IgD-negative memory B cell (primary cell): ENCODE results near the gene AMPD2. TPM values are rescaled to one million over a fixed set of nuclear protein-coding genes. Genes with fewer than 3 reads are reported as not detected.
"Not testable (repeated sequence)": the region's sequence is repeated elsewhere in the genome, so short reads cannot be mapped to it uniquely, and the experiment has no call there.

Experiments
- H3K27ac Mint-ChIP-seq, 3 donors: one replicate each; pipeline ENCODE4 v1.8.0; 2020 to 2022; ENCODE audit warnings: mild to moderate bottlenecking in 3 of 3, mixed read lengths in 3 of 3, moderate library complexity in 1 of 3
- H3K27me3 Mint-ChIP-seq: one replicate; pipeline ENCODE4 v1.8.0; 2021; ENCODE audit warnings: mixed read lengths
- H3K36me3 Mint-ChIP-seq: one replicate; pipeline ENCODE4 v1.8.0; 2020; ENCODE audit warnings: mild to moderate bottlenecking, mixed read lengths
- H3K4me1 Mint-ChIP-seq, 3 donors: one replicate each; pipeline ENCODE4 v1.8.0; 2020 to 2022; ENCODE audit warnings: mixed read lengths in 3 of 3, mild to moderate bottlenecking in 1 of 3
- H3K4me3 Mint-ChIP-seq, 4 donors: one replicate each; pipeline ENCODE4 v1.8.0; 2020 to 2022; ENCODE audit warnings: mild to moderate bottlenecking in 4 of 4, mixed read lengths in 4 of 4, moderate library complexity in 3 of 4
- H3K9me3 Mint-ChIP-seq, 3 donors: one replicate each; pipeline ENCODE4 v1.8.0; 2020 to 2021; ENCODE audit warnings: mixed read lengths in 3 of 3, mild to moderate bottlenecking in 1 of 3
- polyA plus RNA-seq: library from polyadenylated mRNA; unstranded; fragments of 300-500 nt; fragmentation: Illumina TruSeq; gene quantifications from one replicate; pipeline ENCODE4 v1.2.3, GENCODE V29; 2021

Gene AMPD2
- polyA plus RNA-seq, 1 donor from 2014 or later = 40.7 TPM

DNA sequence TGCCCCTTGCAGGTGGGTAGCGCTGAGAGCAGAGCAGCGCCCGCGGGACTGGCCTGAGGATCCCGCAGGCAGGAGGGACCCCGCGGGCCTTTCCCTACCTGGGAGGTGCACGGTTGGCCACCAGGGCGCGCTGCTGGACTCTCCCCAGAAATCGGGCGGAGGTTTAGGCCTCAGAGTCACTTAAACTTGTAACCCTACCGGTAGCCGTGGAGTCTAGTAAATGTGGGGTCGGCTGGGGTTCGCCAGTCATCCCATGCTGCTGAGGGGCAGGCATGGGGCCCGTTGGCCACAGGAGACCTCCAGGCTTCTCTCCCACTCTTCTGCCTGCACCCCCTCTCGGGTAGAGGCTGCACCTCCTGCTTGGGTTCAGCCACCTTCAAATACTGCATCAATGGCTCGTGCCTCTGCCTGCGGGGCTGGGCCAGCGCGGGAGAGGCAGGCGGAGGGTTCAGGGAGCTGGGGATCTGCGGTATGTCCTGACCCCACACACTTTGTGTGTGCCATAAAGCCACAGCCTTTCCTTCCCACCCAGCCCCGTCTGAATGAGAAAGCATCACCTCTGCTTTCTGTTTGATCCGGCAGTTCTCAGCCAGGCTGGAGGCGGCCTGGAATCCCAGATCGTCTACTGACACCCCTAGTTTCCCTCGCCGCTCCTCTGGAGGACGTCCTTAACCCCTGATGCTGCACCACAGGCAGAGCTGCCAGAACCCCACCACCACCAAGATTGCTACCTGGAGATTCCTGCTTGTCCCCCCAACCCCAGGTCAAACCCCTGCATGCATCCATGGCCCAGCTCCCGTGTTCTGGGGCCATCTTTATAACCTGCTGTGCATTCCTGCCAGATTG lies 24.0 kb downstream of the AMPD2 start:
- Mint-ChIP-seq H3K27me3 (no peaks in the 10 kb centered on the region), H3K9me3 (no peaks in the 10 kb centered on the region), H3K27ac (peak overlapping the region; percentile 10 to 82 (median 64)), H3K4me1 (peaks cover 4 to 10% (median 8%) of the 10 kb centered on the region in 3 donors), H3K36me3 (no peaks in the 10 kb centered on the region), H3K4me3 (peak overlapping the region in 2 of 4 donors; percentile 21 to 53)

DNA sequence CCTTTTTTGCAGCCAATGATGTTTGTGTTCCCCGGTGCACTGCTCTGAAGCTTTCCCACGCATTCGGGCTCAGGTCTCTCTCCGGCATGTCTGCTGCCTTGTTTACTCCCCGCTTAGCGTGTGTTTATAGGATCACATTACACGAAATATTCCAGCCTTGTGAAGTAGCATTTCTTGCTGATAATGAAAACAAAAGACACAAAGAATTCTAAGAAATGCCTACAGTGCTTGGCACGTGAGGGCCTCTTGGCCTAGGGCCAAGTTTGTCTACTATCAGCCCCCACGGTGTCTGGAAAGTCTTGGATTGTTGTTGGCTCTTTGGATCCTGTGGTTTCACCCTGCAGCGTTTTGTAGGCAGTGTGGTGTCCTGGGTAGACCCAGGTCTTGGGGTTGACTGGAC lies 25.0 kb downstream of the AMPD2 start:
- H3K27ac Mint-ChIP-seq = no peak overlapping the region
- no peaks in the 10 kb centered on the region for H3K27me3 Mint-ChIP-seq
- H3K4me1 Mint-ChIP-seq = peaks cover 5 to 10% (median 9%) of the 10 kb centered on the region in 3 donors
- no peaks in the 10 kb centered on the region for H3K9me3 Mint-ChIP-seq
- H3K4me3 Mint-ChIP-seq = no peak overlapping the region
- no peaks in the 10 kb centered on the region for H3K36me3 Mint-ChIP-seq

DNA sequence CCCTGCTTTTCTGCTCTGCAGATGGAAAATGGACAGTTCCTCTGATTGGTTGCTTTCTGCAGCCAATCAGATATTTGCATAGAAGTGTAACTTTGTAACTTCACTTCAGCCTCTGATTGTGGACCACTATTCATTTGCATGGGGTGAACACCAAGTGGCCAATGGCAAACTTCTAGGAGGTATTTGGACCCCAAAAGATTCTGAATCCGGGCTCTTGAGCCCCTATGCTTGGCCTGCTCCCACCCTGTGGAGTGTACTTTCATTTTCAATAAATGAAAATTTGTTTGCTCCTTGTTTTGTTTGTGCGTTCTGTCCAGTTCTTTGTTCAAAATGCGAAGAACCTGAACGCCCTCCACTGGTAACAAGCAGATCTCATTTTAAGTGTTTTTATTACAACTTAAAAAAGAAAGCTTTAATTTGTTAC lies 29.9 kb downstream of the AMPD2 start:
- Mint-ChIP-seq H3K27ac (no peak overlapping the region), H3K36me3 (no peaks in the 10 kb centered on the region), H3K4me3 (no peak overlapping the region), H3K9me3 (no peaks in the 10 kb centered on the region), H3K4me1 (peaks cover 0 to 6% (median 1%) of the 10 kb centered on the region in 3 donors), H3K27me3 (peaks cover 9% of the 10 kb centered on the region)

- no peak overlapping the region for H3K27ac Mint-ChIP-seq
- no peaks in the 10 kb centered on the region for H3K9me3 Mint-ChIP-seq
- no peaks in the 10 kb centered on the region for H3K36me3 Mint-ChIP-seq
- peaks cover 6 to 15% (median 9%) of the 10 kb centered on the region in 3 donors for H3K4me1 Mint-ChIP-seq
- no peak overlapping the region for H3K4me3 Mint-ChIP-seq
- H3K27me3 Mint-ChIP-seq = peaks cover 9% of the 10 kb centered on the region
Measured at GRCh38 chr1:109650609-109651008, 31.0 kb downstream of the AMPD2 start.

DNA sequence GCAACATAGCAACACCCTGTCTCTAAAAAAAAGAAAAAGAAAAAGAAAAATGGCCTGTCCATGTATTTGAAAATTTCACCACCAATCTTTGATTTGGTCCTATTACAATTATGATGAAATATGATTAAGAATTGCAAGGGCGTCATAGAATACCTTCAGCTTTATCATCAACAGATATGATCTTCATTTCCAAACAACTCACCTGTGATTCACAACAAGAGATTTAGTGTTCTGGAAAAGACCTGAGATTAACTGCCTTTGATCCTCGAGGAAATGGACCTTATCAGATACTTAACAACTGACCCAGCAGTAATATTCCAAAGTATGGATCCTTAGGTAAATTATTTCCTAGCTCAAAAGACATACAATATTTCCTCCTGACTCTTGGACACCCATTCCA lies 32.8 kb downstream of the AMPD2 start:
- no peaks in the 10 kb centered on the region for H3K9me3 Mint-ChIP-seq
- no peaks in the 10 kb centered on the region for H3K36me3 Mint-ChIP-seq
- peaks cover 7 to 19% (median 13%) of the 10 kb centered on the region in 3 donors for H3K4me1 Mint-ChIP-seq
- no peak overlapping the region for H3K27ac Mint-ChIP-seq
- H3K4me3 Mint-ChIP-seq = peak overlapping the region in 1 of 4 donors; percentile 44
- peaks cover 9% of the 10 kb centered on the region for H3K27me3 Mint-ChIP-seq

DNA sequence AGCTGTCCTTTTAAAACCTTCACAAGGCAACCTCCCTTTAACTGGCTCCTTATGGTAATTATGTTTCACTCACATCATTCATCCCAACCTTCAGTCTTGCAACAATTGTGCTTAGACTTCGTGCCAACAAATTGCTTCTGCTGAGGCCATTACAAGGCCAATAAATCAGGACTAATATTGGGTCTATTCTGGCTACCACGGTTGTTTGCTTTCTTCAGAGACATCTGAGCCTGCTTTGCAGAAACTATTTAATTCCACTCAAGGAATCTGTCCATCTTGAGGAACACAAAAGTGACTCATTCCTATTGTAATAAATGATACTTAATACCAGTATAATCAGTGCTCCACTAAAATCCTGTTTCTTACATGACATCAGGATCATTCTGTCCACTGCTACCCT lies 33.7 kb downstream of the AMPD2 start:
- Mint-ChIP-seq H3K4me1 (peaks cover 9 to 19% (median 13%) of the 10 kb centered on the region in 3 donors), H3K27me3 (peaks cover 9% of the 10 kb centered on the region), H3K27ac (peak overlapping the region in 1 of 3 donors; percentile 10), H3K9me3 (no peaks in the 10 kb centered on the region), H3K36me3 (peaks cover 1% of the 10 kb centered on the region), H3K4me3 (peak overlapping the region; percentile 21 to 63 (median 56))

GRCh38 chr1:109654519-109654918 lies 34.9 kb downstream of the AMPD2 start:
- H3K27ac Mint-ChIP-seq = peak overlapping the region in 2 of 3 donors; percentile 71 to 89
- no peaks in the 10 kb centered on the region for H3K9me3 Mint-ChIP-seq
- peak overlapping the region in 2 of 4 donors; percentile 91 to 95 for H3K4me3 Mint-ChIP-seq
- H3K36me3 Mint-ChIP-seq = peaks cover 1% of the 10 kb centered on the region
- peaks cover 7 to 19% (median 18%) of the 10 kb centered on the region in 3 donors for H3K4me1 Mint-ChIP-seq
- H3K27me3 Mint-ChIP-seq = peaks cover 9% of the 10 kb centered on the region

DNA sequence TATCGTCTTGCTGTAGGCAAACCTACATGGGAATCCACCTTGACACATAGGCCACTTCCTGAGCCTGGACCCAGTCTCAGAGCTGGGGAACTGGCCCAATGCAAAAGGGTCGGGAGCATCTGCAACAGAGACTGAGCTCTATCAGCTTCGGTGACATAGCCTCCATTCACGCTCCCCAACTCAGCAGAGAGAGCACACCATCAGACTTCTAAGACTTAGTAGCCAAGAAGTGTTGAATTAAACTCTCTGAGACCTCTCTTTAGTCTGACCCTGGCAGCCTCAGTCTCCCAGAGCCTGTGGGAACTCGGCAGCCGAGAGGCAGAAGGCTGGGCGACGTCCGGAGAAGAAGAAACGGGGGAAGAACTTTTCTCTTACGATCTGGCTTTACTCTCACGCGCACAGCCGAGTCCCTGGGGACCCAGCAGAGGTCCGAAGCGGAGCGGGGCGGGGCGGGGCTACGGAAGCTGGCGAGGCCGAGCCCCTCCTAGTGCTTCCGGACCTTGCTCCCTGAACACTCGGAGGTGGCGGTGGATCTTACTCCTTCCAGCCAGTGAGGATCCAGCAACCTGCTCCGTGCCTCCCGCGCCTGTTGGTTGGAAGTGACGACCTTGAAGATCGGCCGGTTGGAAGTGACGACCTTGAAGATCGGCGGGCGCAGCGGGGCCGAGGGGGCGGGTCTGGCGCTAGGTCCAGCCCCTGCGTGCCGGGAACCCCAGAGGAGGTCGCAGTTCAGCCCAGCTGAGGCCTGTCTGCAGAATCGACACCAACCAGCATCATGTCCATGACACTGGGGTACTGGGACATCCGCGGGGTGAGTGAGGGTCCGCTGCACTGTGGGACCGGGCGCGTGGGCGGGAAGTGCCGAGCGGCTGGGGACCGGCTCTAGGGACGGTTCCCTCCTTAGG lies 36.2 kb downstream of the AMPD2 start, which contains the start of gene GSTM4:
Gene GSTM4 (plus strand): TSS at position 485 of the 905 bp plus-strand sequence. CDS start 291 bp downstream, at position 776.
- Mint-ChIP-seq H3K9me3 (no peaks in the 10 kb centered on the region), H3K36me3 (peaks cover 1% of the 10 kb centered on the region), H3K27ac (peak within 1 kb of the TSS; percentile 71 to 96 (median 89)), H3K4me3 (peak within 1 kb of the TSS; percentile 89 to 97 (median 93)), H3K27me3 (peaks cover 6% of the 10 kb centered on the region), H3K4me1 (peaks cover 7 to 18% (median 18%) of the 10 kb centered on the region in 3 donors)

- H3K4me3 Mint-ChIP-seq = peak overlapping the region in 3 of 4 donors; percentile 77 to 95 (median 89)
- no peaks in the 10 kb centered on the region for H3K9me3 Mint-ChIP-seq
- H3K4me1 Mint-ChIP-seq = peaks cover 7 to 18% (median 18%) of the 10 kb centered on the region in 3 donors
- peaks cover 1% of the 10 kb centered on the region for H3K36me3 Mint-ChIP-seq
- peak overlapping the region in 1 of 3 donors; percentile 62 for H3K27ac Mint-ChIP-seq
- H3K27me3 Mint-ChIP-seq = peaks cover 6% of the 10 kb centered on the region
Measured at GRCh38 chr1:109657395-109657794, 37.8 kb downstream of the AMPD2 start.

DNA sequence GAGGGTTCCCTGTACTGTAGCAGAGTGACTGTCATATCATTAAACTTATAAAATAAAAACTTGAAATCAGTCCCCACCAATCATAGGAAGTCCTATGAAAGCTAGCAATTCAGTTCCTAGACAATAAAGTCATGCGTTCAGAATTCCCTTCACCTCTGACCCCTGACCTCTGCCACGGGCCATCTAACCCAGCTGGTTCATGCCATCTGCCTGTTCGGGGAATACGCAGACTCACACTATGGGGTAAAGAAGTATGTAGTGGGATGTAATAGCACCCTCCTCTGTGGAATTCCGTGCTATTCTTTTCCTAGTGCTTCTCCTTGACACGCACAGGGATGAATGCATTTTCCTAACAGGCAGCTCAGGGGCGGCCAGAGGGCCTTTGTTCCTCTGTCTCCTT lies 38.3 kb downstream of the AMPD2 start:
- Mint-ChIP-seq H3K27me3 (peaks cover 6% of the 10 kb centered on the region), H3K9me3 (no peaks in the 10 kb centered on the region), H3K4me3 (peak overlapping the region in 2 of 4 donors; percentile 33 to 89), H3K4me1 (peaks cover 7 to 18% (median 18%) of the 10 kb centered on the region in 3 donors), H3K36me3 (peaks cover 2% of the 10 kb centered on the region), H3K27ac (no peak overlapping the region)

- Mint-ChIP-seq H3K9me3 (no peaks in the 10 kb centered on the region), H3K4me1 (peaks cover 7 to 18% (median 16%) of the 10 kb centered on the region in 3 donors), H3K27ac (peak overlapping the region in 1 of 3 donors; percentile 67), H3K36me3 (peaks cover 2% of the 10 kb centered on the region), H3K27me3 (peaks cover 5% of the 10 kb centered on the region), H3K4me3 (peak overlapping the region in 3 of 4 donors; percentile 41 to 89 (median 45))
Measured at GRCh38 chr1:109658533-109659042, 39.0 kb downstream of the AMPD2 start.

- Mint-ChIP-seq H3K4me3 (peak overlapping the region in 1 of 4 donors; percentile 58), H3K36me3 (peaks cover 2% of the 10 kb centered on the region), H3K27me3 (peaks cover 3% of the 10 kb centered on the region), H3K9me3 (no peaks in the 10 kb centered on the region), H3K27ac (no peak overlapping the region), H3K4me1 (peaks cover 7 to 18% (median 16%) of the 10 kb centered on the region in 3 donors)
Measured at GRCh38 chr1:109659145-109659544, 39.5 kb downstream of the AMPD2 start.

GRCh38 chr1:109659997-109660690 lies 40.5 kb downstream of the AMPD2 start:
- peaks cover 7 to 13% (median 9%) of the 10 kb centered on the region in 3 donors for H3K4me1 Mint-ChIP-seq
- peaks cover 2% of the 10 kb centered on the region for H3K36me3 Mint-ChIP-seq
- H3K4me3 Mint-ChIP-seq = peak overlapping the region in 1 of 4 donors; percentile 58
- H3K27ac Mint-ChIP-seq = no peak overlapping the region
- H3K9me3 Mint-ChIP-seq = no peaks in the 10 kb centered on the region
- no peaks in the 10 kb centered on the region for H3K27me3 Mint-ChIP-seq

DNA sequence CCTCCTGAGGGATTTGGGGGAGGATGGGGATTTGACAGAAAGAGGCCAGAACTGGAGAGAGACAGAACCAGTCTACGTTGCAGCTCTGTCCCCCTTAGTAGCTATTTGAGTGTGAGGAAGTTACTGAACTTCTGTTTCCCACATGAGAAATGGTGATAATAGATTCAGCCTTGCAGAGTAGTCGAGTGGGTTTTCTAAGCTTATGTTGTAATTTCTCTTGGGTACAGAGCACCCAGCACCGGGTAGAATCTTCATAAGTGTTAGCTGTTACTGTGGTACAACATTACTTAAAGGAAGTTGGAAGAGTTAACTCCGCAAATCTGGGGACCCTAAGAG lies 41.0 kb downstream of the AMPD2 start:
- H3K9me3 Mint-ChIP-seq = not testable (repeated sequence)

More for the DNA sequence above, 41.0 kb downstream of the AMPD2 start:
- not testable (repeated sequence) for H3K27ac Mint-ChIP-seq, H3K4me3 Mint-ChIP-seq, H3K36me3 Mint-ChIP-seq, H3K27me3 Mint-ChIP-seq, H3K4me1 Mint-ChIP-seq
